ENCODE data around the gene NCL. TPM values are rescaled to one million over a fixed set of nuclear protein-coding genes. Genes with fewer than 3 reads are reported as not detected.

NCL gene
- total and polyA plus RNA-seq, 2 of the 13 experiments (the other 11 are each of a cell fraction or from before 2014, with no cell fraction given), result 105 to 779 TPM

DNA sequence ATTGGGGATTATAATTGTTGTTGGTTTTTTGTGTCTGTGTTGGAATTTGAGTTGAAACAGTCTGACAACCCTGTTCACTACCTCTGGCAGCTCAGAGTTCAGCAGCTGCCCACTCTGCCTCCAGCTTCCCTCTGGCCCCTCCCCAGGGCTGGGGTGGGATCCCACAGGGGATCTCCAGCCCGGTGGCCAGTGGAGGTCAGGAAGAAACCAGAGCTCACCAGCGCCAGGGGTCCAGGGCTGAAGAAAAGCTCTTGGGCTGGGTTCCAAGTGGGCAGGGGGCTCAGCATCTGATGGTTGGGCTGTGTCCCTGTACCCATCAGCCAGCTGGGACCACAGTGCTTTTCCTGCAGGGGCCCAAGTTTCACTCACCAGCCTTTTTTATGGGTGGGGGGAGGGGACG, 16.5 kb upstream of the NCL start:
- no peak for DNase-seq (ENCODE audit: low spot score)
- ChIA-PET CTCF (ENCODE audit: low intra/inter-chr PET ratio, low total read pairs) (interaction anchor here (1.3 kb wide), 1 partner anchor 77 kb away, joined by 3 read pairs; no protein-coding TSS in a partner anchor), POLR2A (interaction anchor here (2.5 to 2.6 kb wide), 2 partner anchors 13 to 17 kb away, joined by 11 to 19 read pairs; partner anchors contain the start of gene NCL)
- intact Hi-C loops (cut with micrococcal nuclease; ENCODE audit: unreplicated experiment) (no loop called here), in situ Hi-C loops (cut with HindIII; ENCODE audit: extremely low pct_ligation_motif_present, low pct_unique_long_range_greater_than_20kb) (loop anchor here (5.0 kb wide), 1 partner anchor 77 kb away; no protein-coding TSS in a partner anchor)
- Histone ChIP-seq H3K4me1 (ENCODE audit: insufficient read depth, low read length) (peaks cover 7% of the 10 kb centered on the region), H3K4me3 (replicated peaks in 1 of 3; ENCODE audit: insufficient read depth in 1 of 3, low read depth in 2 of 3, low read length in 3 of 3) (no peak overlapping the region), H3K9me3 (ENCODE audit: low read length) (no peaks in the 10 kb centered on the region), H3K4me2 (ENCODE audit: low read depth, low read length) (no peak overlapping the region), H2AFZ (ENCODE audit: low read length) (no peak overlapping the region), H3K27ac (ENCODE audit: extremely low read length, insufficient read depth, low read length) (no peak overlapping the region), H3K79me2 (ENCODE audit: insufficient read depth, low read length) (no peaks in the 10 kb centered on the region), H4K20me1 (ENCODE audit: insufficient read depth, low read length) (no peaks in the 10 kb centered on the region), H3K36me3 (replicated peaks in 1 of 2; ENCODE audit: control insufficient read depth in 1 of 2, insufficient read depth in 2 of 2, low read length in 2 of 2) (no peaks in the 10 kb centered on the region), H3K9ac (ENCODE audit: insufficient read depth, low read depth, low read length) (no peak overlapping the region), H3K27me3 (ENCODE audit: control insufficient read depth in 1 of 2, insufficient read depth in 2 of 2, low read length in 2 of 2) (peaks cover 3 to 29% of the 10 kb centered on the region in 2 experiments; a peak in 2 of 5 replicates)
- ATAC-seq, result no peak
- BruUV-seq (replicated peaks), result no TSS peak
- no peak for TF ChIP-seq ZNF496 (CRISPR knock-in tag; IDR thresholded peaks at IDR 0.05; ENCODE audit: insufficient replicate concordance)
- no peak for TF ChIP-seq ZSCAN12 (CRISPR knock-in tag; IDR thresholded peaks at IDR 0.05)
- no peak for TF ChIP-seq CHD2 (IDR thresholded peaks at IDR 0.05; ENCODE audit: low read depth, low read length)
- no peak for TF ChIP-seq ZEB1 (IDR thresholded peaks at IDR 0.05; ENCODE audit: insufficient replicate concordance, low read depth)
- TF ChIP-seq, protein P1, sequence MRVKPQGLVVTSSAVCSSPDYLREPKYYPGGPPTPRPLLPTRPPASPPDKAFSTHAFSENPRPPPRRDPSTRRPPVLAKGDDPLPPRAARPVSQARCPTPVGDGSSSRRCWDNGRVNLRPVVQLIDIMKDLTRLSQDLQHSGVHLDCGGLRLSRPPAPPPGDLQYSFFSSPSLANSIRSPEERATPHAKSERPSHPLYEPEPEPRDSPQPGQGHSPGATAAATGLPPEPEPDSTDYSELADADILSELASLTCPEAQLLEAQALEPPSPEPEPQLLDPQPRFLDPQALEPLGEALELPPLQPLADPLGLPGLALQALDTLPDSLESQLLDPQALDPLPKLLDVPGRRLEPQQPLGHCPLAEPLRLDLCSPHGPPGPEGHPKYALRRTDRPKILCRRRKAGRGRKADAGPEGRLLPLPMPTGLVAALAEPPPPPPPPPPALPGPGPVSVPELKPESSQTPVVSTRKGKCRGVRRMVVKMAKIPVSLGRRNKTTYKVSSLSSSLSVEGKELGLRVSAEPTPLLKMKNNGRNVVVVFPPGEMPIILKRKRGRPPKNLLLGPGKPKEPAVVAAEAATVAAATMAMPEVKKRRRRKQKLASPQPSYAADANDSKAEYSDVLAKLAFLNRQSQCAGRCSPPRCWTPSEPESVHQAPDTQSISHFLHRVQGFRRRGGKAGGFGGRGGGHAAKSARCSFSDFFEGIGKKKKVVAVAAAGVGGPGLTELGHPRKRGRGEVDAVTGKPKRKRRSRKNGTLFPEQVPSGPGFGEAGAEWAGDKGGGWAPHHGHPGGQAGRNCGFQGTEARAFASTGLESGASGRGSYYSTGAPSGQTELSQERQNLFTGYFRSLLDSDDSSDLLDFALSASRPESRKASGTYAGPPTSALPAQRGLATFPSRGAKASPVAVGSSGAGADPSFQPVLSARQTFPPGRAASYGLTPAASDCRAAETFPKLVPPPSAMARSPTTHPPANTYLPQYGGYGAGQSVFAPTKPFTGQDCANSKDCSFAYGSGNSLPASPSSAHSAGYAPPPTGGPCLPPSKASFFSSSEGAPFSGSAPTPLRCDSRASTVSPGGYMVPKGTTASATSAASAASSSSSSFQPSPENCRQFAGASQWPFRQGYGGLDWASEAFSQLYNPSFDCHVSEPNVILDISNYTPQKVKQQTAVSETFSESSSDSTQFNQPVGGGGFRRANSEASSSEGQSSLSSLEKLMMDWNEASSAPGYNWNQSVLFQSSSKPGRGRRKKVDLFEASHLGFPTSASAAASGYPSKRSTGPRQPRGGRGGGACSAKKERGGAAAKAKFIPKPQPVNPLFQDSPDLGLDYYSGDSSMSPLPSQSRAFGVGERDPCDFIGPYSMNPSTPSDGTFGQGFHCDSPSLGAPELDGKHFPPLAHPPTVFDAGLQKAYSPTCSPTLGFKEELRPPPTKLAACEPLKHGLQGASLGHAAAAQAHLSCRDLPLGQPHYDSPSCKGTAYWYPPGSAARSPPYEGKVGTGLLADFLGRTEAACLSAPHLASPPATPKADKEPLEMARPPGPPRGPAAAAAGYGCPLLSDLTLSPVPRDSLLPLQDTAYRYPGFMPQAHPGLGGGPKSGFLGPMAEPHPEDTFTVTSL (CRISPR knock-in tag; IDR thresholded peaks at IDR 0.05; ENCODE audit: borderline replicate concordance), result no peak
- TF ChIP-seq, protein P2, sequence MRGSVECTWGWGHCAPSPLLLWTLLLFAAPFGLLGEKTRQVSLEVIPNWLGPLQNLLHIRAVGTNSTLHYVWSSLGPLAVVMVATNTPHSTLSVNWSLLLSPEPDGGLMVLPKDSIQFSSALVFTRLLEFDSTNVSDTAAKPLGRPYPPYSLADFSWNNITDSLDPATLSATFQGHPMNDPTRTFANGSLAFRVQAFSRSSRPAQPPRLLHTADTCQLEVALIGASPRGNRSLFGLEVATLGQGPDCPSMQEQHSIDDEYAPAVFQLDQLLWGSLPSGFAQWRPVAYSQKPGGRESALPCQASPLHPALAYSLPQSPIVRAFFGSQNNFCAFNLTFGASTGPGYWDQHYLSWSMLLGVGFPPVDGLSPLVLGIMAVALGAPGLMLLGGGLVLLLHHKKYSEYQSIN (CRISPR knock-in tag; IDR thresholded peaks at IDR 0.05; ENCODE audit: borderline replicate concordance), result no peak
- TF ChIP-seq NR2F1 (CRISPR knock-in tag; IDR thresholded peaks at IDR 0.05), result no peak
- WGBS (ENCODE audit: low lambda C conversion rate), result 33% methylated on average over 3 of the region's 3 CpGs
- no peak for FAIRE-seq

Measured in HepG2 (cell line).